Left colon (tissue), 2 donors: ENCODE measurements around the gene TCL1A. TPM values are rescaled to one million over a fixed set of nuclear protein-coding genes. Genes with fewer than 3 reads are reported as not detected.

Experiments
- ATAC-seq: fragments of 200-7000 bp; cut with Tn5 transposase; one replicate; pipeline ENCODE4 v1.9.1; 2020; ENCODE audit warnings: mild to moderate bottlenecking, moderate library complexity
- DNase-seq, 2 donors: peaks; one replicate each; pipeline ENCODE4 v3.0.0-alpha.2; 2020
- intact Hi-C, 2 donors: fragments of 100-400 bp; cut with DNase I in 1 of 2; cut with micrococcal nuclease in 1 of 2; formaldehyde crosslinking; loops; one replicate each; pipeline versions ENCODE4 v1.11.2 to v1.14.0; 2022; cut with DNase I, micrococcal nuclease
- total RNA-seq, 2 donors: library from RNA; stranded (reverse); fragmentation: NEBNext Ultra II Directional; extraction: Animal tissue kit (Norgen Biotek cat#: 25700); gene quantifications; one replicate each; pipeline ENCODE4 v1.2.1, GENCODE V29; 2021
- donor health status: DM: no; HTN: no; CAD: no.
- donor health status: DM: yes; HTN: yes; CAD: no.

Gene TCL1A
- total RNA-seq, 2 donors from 2014 or later = 0.40 to 0.61 TPM

DNA sequence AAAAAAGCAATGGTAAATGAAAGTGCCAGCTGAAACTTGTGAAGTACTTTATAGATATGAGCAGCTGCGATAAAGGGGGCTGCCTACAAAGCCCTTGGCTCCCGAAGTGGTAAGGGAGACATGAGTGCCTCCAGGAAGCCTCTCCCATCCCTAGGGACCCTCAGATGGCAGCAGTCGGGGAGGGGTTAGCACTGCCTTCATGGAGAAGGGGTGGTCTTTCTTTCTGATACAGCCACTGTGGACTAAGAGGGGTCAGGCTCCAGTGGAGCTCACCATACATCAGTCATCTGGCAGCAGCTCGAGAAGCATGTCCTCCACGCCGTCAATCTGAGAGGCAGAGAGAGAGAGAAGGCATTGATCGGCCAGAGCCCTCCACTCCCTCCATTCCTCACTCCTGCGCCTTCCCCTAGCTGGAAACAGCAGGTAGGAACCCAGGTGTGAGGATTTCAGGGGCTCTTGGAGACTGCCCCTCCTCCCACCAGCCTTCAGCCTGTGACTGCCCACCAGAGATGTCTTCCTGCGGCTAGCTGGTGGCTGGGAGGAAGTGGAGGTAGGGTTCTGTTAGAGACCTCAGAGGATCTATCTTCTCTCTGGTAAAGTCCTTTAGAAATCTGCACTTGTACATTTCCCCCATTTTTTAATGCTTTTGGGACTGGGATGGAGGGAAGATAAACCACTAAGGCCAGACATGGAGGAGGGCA is 2.3 kb downstream of the TCL1A start:
- no peak for DNase-seq
- ATAC-seq = no peak
- intact Hi-C loops = no loop called here

DNA sequence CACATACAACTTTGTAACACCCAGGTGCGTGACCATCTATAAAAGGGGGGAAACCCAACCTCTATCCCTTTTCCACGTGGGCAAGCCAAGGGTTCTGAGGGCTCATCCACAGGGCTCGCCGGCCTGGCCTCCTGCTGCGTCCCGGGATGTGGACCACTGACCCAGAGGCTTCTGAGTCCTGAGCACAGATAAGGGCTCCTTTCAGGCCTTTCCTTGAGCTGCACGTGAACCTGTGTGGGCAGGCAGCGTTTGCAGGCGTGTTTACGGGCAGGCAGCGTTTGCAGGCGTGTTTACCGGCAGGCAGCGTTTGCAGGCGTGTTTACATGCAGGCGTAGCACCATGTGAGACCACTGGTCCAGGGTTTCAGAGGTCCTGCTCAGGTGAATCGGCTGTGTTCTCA is 3.8 kb downstream of the TCL1A start:
- intact Hi-C loops = no loop called here
- DNase-seq (no peak), ATAC-seq (no peak)

DNA sequence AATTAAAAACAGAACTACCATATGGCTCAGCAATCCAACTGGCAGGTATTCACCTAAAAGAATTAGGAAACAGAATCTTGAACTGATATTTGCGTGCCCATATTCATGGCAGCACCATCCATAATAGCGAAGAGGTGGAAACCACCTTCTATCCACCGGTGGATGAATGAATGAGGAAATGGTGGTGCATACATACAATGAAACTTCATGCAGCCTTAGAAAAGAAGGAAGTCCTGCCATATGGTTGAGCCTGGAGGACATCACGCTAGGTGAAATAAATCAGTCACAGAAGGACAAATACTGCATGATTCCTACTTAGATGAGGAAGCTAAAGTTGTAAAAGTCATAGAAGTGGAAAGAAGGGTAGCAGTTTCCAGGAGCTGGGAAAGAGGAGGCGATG is 6.6 kb downstream of the TCL1A start:
- ATAC-seq = no peak
- intact Hi-C loops = no loop called here
- DNase-seq = no peak

DNA sequence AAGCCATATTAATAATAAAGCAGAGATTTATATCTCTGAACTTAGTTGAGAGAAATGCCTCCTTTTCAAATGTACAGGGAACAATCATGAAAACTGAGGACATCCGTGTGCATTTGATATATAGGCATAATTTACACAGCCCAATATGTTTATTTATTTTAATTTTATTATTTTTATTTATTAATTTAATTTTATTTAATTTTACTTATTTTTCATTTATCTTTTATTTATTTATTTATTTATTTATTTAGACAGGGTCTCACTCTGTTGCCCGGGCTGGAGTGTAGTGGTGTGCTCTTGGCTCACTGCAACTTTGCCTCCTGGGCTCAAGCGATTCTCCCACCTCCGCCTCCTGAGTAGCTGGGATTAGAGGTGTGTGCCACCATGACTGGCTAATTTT is 8.4 kb downstream of the TCL1A start:
- no peak for DNase-seq
- intact Hi-C loops = no loop called here
- ATAC-seq = no peak

DNA sequence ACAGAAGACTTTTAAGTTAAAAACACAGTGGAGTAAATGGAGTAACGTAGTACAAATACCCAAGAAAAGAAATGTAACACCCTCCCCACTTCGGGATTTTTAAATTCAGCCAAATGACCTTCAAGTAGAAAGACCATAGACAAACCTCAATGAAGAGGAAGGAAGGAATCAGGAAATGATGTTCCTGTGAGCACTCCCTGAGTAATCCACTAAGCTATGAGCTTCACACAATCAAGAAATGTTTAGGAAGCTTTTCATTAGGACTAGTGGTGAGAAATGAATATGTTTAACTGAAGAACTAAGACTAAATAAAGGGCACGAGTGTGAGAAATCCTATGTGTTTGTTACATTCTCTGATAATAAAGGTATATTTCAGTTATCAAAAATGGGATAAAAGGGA is 10.1 kb downstream of the TCL1A start:
- ATAC-seq (no peak), DNase-seq (no peak)
- intact Hi-C loops = no loop called here

DNA sequence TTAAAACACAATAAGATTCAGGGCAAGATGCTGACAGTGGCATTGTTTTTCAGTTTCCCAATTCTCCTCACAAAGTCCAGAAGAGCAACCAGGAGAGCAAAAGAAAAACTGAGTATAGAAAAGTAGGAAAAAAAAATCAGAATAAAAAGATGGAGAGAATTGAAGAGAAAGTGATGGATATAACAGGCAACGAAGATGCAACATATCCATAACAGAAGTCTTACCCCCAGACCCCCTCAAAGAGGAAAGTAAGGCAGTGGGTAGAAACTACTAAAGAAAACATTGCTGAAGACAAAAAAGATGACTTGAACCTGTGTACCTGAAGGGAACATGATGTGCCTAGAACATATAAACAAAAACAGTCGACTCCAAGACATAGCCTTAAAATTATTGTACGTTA is 10.6 kb downstream of the TCL1A start:
- no peak for DNase-seq
- intact Hi-C loops = no loop called here
- no peak for ATAC-seq

DNA sequence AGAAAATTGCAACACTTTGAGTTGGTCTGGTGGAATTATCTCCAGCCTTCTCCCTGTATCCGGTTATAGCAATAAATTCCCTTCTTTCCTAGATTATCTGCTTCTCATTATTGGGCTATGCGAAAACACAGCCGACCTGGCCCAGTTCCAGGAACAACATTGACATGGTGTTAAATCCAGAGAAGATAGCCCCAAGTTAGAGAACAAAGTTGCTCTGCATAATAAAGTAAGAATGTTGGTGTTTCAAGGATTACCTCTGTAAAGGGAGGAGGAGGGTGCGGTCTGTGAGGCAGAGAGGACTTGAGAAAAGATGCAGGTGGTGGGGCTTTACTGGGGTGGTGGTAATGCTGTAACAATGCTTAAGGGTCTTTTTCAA is 12.1 kb downstream of the TCL1A start:
- intact Hi-C loops = no loop called here
- ATAC-seq (no peak), DNase-seq (no peak)

DNA sequence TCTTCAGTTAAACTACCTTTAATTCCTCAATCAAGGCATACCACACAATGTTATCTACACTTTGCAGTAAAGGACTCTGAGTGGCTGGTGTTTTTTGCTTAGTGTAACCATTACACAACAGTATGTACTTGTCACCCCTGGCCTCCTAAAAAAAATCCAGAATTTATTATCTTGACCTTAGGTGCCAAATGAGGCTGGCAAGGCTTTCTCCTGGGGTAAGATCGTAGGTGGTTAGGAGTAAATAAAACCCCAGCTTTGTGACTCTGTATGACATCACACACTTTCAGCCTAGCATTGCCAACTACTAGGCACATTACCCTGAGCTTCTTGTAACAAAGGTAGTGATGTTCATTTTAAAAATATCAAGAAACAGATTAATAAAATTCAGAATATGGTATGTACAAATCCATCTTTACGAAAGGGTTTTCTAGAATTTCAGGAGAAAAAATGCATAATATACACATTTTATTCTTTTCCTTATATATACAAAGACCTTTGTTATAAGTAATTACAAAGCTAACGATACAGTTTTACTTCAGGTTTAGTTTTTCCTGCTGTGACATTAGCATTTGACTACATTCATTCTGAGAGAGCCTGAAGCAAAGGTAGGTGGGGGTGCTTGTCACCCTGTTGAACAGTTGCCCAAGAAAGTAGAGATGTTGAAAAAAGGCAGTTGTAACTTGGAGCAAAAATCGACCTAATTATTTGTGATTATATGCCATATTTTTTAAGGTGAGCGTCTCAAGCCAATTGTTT is 13.5 kb downstream of the TCL1A start:
- intact Hi-C loops = no loop called here
- no peak for ATAC-seq

DNA sequence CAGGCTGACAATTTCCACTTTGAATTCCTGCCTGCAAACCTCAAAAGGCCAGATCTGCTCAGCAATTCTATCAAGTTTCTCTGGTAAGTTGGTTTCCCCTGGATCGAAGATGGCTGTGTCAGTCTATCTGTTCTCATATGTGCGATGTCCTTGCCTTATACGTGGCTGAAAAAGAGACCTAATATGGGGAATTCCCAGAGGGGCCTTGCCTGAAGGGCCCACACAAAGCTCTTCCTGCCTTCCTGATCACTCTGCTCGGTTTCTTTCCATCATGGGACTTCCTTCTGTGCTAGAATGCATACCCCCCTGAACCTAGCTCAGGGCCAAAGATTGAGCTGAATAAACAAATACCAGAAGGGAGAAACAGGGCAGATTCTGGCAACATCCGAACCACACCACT is 14.5 kb downstream of the TCL1A start:
- ATAC-seq = no peak
- DNase-seq = no peak
- intact Hi-C loops = no loop called here

More for the DNA sequence above, 13.5 kb downstream of the TCL1A start:
- no peak for DNase-seq

DNA sequence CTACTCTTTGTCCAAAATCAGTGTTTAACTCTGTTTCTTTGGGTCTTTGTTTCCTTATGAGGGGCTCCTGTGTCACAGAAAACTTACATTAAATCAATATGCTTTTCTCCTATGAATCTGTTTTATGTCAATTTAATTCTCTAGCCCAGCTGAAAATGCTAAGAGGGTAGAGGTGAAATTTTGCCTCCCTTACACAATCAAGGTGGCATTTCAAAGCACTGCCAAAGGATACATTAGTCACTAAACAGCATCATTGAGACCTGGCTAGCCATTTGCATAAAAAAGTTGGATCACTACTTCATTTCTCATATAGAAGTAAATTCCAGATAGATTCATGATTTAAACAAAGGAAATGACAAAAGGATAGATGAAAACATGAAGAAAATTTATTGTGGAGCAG is 15.6 kb downstream of the TCL1A start:
- intact Hi-C loops = no loop called here
- DNase-seq = no peak
- no peak for ATAC-seq

DNA sequence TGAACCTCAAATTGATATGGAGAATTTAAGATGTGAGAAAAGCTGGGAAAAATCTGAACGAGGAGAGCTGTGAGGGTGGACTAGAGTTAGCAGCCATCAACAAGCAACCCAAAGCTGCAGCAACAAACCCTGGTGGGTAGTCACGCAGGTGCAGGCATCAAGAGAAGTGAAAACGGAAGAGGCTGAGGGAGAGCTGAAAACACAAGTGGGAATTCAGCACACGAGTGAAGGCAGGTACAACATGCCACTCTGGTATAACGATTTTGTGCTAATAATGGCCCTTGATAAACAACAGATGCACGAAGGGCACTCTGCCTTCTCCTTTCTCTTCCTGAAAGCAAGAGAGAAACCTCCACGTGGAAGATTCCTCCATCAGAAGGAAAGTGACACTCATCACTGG is 16.2 kb downstream of the TCL1A start:
- DNase-seq = no peak
- ATAC-seq = no peak
- intact Hi-C loops = no loop called here

DNA sequence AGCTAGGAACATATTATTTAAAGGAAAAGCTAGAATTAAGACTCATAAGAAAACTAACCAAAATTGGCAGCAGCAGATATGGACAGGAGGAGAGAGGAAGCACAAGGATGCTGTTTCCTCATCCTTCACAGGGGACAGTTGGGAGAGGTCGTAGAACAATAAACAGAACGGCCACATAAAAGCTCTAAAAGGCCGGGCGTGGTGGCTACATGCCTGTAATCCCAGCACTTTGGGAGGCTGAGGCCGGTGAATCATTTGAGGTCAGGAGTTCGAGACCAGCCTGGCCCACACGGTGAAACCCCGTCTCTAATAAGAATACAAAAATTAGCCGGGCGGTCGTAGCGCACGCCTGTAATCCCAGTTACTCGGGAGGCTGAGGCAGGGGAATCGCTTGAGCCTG is 17.2 kb downstream of the TCL1A start:
- DNase-seq (no peak), ATAC-seq (no peak)
- intact Hi-C loops = no loop called here

DNA sequence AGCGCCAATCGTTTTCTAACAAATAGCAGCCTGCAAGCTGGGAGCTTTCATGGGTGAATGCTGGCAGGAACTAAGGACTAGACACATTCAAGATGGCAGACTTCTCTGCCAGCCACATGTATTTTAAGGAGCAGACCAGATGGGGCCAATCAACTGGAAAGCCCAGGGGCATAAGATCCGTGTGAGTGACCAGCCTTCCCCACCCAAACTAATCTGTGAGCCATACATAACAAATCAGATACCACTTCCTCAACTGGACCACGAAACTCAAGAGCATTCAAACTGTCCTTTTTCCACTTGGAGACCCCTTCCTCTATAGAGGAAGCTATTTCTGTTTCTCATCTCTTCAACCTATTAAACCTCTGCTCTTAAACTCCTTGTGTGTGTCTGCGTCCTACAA is 18.0 kb downstream of the TCL1A start:
- ATAC-seq (no peak), DNase-seq (no peak)
- intact Hi-C loops = no loop called here

DNA sequence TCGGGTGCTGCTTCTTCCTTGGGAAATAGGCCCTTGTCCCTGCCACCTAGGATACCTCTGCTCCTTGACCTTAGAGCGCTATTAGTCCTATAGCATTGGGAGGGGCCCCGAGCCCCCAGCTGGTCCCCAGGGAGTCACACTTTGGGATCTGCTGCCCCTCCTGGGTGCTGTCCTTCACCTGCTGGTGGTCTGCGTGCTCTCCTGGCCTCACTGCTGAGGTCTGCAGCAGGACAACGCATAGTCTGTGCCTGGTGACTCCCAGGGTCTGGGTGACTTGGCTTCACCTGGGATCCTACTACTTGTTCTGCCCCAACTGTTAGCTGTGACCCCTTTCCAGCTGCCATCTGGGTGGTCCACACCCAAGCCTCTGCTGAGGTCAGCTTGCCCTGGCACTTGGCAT is 18.9 kb downstream of the TCL1A start:
- DNase-seq = no peak

DNA sequence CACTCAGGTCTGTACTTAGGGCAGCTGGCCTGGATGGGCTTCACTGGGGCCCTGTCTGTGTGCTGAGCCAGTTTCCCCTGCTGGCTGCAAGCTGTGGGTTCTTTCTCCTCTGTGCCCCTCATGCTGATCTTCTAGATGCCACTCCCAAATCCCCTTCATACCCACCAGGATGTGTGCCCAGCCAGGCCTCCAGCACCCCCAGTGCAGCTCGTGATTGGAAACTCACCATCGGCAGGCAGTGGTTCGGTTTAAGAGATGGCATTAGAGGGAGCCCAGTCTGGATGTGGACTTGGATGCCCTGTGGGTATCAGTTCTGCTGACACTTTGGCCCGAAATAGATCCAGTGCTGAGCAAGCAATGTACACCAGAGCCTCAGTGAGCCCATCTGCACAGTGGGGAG is 21.8 kb downstream of the TCL1A start:
- no peak for DNase-seq
- no peak for ATAC-seq
- intact Hi-C loops = no loop called here

More for the DNA sequence above, 18.9 kb downstream of the TCL1A start:
- no peak for ATAC-seq
- intact Hi-C loops = no loop called here

DNA sequence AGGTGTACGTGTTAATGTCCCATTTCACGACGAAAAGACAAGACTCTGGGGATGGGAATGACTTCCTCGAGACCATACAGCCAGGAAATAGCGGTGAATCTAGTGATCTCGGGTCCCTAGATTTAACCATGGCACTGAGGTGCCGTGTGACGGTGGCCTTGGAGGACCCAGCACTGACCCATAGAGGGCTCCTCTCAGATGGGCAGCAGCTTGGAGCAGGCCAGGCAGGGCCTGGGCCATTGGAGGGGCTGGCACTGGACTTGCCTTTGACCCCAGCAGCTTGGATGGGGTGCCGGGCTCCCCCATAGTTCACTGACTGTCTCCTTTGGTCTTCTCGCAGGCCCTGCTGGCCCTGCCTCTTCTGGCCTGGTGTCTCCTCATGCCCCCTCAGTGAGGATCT is 22.3 kb downstream of the TCL1A start:
- DNase-seq = no peak
- ATAC-seq = no peak
- intact Hi-C loops = no loop called here

DNA sequence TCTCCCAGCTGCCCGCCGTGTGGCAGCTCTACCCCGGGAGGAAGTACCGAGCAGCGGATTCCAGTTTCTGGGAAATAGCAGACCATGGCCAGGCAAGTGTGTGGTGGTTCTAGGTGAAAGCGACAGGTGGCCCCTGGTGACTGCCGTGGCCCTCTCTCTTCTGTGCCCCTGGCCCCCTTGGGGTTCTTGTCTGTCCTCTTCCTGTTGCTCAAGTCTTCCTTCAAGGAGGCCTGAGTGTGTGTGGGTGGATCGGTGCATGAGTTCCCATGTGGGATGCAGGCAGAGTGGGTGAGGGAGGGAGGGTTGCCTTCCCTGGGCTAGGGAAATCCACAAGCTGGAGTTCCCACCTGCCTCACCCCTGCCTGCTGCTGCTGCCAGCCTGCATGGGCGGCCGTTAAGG is 23.1 kb downstream of the TCL1A start:
- DNase-seq = no peak
- intact Hi-C loops = no loop called here
- no peak for ATAC-seq

DNA sequence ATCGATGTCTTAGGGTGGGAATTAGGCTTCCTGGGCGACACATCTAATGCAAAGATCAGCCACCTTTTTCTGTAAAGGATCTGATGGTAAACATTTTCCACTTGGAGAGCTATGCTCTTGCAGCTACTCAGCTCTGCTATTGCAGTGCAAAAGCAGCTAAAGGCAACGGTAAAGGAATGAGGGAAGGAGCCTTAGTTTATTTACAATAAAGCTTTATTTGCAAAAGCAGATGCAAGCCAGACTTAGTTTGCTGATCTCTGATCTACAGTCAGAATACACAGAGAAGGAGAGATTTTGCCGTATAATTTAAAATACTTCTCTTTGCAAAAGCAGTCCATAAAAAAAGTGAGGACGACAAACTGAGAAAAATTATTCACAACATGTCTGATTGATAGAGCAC is 24.5 kb downstream of the TCL1A start:
- ATAC-seq (no peak), DNase-seq (no peak)
- intact Hi-C loops = no loop called here

DNA sequence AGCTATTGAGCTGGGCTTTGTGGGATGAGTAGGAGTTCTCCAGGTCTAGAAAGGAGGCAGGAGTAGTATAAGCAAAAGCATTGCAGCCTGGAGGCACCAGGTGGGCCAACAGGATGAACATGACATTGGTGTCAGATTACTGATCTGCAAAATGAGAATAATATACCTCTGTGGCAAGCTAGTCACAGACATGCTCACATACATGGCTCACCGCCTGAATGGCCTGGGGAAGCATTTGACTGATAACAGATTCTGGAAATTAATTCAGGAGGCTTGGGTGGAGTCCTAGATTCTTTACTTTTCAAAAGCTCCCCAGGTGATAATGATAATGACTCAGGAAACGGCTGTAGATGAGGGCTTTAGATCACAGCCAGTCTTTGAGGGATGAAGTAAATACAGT is 27.0 kb downstream of the TCL1A start:
- ATAC-seq (no peak), DNase-seq (no peak)
- intact Hi-C loops = no loop called here

DNA sequence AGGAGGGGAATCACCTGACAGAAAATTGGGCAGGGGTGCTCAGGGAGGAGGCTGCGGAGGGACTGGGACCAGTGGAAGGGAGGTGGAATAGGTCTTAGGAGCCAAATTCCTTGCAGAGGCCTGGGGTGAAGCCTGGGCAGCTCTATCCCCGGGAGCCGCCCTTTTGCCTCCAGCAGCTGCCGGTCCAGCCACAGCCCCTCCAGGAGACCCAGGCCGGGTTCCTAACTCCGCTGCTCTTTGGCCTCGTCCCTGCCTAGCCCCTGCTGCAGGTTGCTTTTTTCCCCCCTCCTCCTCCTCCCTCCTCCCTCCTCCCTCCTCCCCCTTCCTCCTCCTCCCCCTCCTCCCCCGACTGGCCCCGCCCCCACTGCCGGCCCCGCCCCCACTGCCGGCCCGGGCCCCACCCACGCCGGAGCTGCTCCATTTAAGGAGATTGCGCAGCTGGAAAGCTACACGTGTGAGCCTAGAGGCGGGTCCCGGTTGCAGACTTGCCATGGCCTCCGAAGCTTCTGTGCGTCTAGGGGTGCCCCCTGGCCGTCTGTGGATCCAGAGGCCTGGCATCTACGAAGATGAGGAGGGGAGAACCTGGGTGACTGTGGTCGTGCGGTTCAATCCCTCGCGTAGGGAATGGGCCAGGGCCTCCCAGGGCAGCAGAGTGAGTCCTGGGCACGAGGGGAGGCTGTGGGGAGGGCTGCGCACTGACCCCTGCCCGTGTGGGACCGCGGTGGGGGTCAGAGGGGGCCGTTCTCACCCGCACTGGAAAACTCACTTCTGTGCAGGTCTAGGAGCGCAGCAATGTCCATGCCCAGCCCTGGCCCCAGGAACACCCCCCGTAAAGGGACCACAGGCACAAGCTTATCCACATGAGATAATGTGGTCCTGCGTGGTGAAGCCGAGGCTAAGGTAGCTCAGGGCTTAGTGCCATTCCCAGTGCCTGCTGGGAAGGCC is 27.7 kb downstream of the TCL1A start, which contains the start of gene TCL1B:
Gene TCL1B, plus strand, starts transcription at position 449 of the 945 bp plus-strand sequence. Its CDS starts 42 bp downstream, at position 491.
- intact Hi-C loops = no loop called here
- ATAC-seq (no peak), DNase-seq (no peak)
